SK-N-SH (cell line): ENCODE measurements around the gene TTC3.

Experiments used
- EP300 ChIP-seq, 2 experiments: IDR thresholded peaks; 2 replicates each; pipeline versions ENCODE4 v1.4.0 to v1.6.1; 2012; ENCODE audit warnings: borderline replicate concordance in 1 of 2, low read depth in 1 of 2, low read length in 1 of 2
- EZH2phosphoT487 ChIP-seq: fragments of 200-600 bp; sonication (generic); IDR thresholded peaks from 2 replicates; pipeline ENCODE4 v1.6.1; 2017; ENCODE audit warnings: low read depth, mixed run types, mild to moderate bottlenecking, antibody characterized with exemption, moderate library complexity, borderline replicate concordance
- POLR2AphosphoS5 ChIP-seq: IDR thresholded peaks from 2 replicates; pipeline ENCODE4 v1.6.1; 2012; ENCODE audit warnings: low read depth, low read length
- RFX5 ChIP-seq: IDR thresholded peaks from 2 replicates; pipeline ENCODE4 v1.6.1; 2012; ENCODE audit warnings: mild to moderate bottlenecking, improper control_type of control experiment, low read length
- RXRA ChIP-seq: IDR thresholded peaks from 2 replicates; pipeline ENCODE4 v1.4.0; 2012; ENCODE audit warnings: low read depth, mild to moderate bottlenecking, borderline replicate concordance
- TEAD4 ChIP-seq: IDR thresholded peaks from 2 replicates; pipeline ENCODE4 v1.4.0; 2012; ENCODE audit warnings: mild to moderate bottlenecking, borderline replicate concordance; ENCODE audit not compliant: insufficient read depth
- YY1 ChIP-seq: IDR thresholded peaks from 2 replicates; pipeline ENCODE4 v1.4.0; 2012; ENCODE audit warnings: low read depth, mild to moderate bottlenecking
- TF ChIP-seq, protein P1 (sequence below): fragments of 200-600 bp; sonication (generic); IDR thresholded peaks from 2 replicates; pipeline ENCODE4 v1.6.1; 2017; ENCODE audit warnings: antibody characterized with exemption, mild to moderate bottlenecking, moderate library complexity
- TF ChIP-seq, protein P2 (sequence below): IDR thresholded peaks from 2 replicates; pipeline ENCODE4 v1.4.0; 2012; ENCODE audit warnings: low read depth
- TF ChIP-seq, protein P3 (sequence below): fragments of 150-350 bp; IDR thresholded peaks from 2 replicates; pipeline ENCODE4 v1.6.1; 2017; ENCODE audit warnings: antibody characterized with exemption, low read length, low read depth, borderline replicate concordance

DNA sequence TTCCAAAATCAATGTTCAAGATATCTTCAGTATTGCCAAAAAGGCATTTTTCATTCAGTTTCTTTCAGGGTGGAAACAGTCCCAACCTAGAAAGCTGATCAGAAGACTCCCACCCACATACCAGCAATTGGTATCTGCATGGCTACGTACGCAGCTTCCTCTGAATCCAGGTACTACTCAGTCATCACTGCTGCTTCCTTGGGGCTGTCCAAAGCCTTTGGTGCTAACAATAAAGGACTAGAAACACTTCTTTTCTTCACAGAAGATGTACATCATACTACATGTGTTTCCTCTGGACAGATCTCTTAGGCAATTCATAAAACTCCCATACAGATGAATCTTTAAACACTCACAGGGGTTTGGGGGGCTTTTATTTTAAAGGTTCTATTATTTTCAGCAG, 164.3 kb downstream of the TTC3 start:
- TF ChIP-seq, protein P1, sequence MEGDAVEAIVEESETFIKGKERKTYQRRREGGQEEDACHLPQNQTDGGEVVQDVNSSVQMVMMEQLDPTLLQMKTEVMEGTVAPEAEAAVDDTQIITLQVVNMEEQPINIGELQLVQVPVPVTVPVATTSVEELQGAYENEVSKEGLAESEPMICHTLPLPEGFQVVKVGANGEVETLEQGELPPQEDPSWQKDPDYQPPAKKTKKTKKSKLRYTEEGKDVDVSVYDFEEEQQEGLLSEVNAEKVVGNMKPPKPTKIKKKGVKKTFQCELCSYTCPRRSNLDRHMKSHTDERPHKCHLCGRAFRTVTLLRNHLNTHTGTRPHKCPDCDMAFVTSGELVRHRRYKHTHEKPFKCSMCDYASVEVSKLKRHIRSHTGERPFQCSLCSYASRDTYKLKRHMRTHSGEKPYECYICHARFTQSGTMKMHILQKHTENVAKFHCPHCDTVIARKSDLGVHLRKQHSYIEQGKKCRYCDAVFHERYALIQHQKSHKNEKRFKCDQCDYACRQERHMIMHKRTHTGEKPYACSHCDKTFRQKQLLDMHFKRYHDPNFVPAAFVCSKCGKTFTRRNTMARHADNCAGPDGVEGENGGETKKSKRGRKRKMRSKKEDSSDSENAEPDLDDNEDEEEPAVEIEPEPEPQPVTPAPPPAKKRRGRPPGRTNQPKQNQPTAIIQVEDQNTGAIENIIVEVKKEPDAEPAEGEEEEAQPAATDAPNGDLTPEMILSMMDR = no peak
- TF ChIP-seq TEAD4 (no peak), YY1 (no peak), RXRA (no peak), EP300 (IDR thresholded peaks at IDR 0.05; ENCODE audit: borderline replicate concordance in 1 of 2, low read depth in 1 of 2, low read length in 1 of 2) (no peak), RFX5 (no peak), POLR2AphosphoS5 (no peak), EZH2phosphoT487 (no peak)
- TF ChIP-seq, protein P2, sequence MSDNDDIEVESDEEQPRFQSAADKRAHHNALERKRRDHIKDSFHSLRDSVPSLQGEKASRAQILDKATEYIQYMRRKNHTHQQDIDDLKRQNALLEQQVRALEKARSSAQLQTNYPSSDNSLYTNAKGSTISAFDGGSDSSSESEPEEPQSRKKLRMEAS = no peak
- TF ChIP-seq, protein P3, sequence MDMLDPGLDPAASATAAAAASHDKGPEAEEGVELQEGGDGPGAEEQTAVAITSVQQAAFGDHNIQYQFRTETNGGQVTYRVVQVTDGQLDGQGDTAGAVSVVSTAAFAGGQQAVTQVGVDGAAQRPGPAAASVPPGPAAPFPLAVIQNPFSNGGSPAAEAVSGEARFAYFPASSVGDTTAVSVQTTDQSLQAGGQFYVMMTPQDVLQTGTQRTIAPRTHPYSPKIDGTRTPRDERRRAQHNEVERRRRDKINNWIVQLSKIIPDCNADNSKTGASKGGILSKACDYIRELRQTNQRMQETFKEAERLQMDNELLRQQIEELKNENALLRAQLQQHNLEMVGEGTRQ = no peak
